Psoas muscle (tissue), 8 donors: ENCODE data around the gene UBE3D. TPM values are rescaled to one million over a fixed set of nuclear protein-coding genes. Genes with fewer than 3 reads are reported as not detected.

Source experiments
- ATAC-seq, 4 donors: fragments of 200-7000 bp; cut with Tn5 transposase; one replicate each; pipeline ENCODE4 v1.9.1; 2020; ENCODE audit warnings: moderate library complexity in 3 of 4, mild to moderate bottlenecking in 2 of 4
- DNase-seq, 2 donors: peaks; one replicate each; pipeline ENCODE4 v3.0.0-alpha.2; 2020
- H3K27ac ChIP-seq: fragments of 200-600 bp; one replicate; pipeline ENCODE4 v1.8.0; 2022
- H3K27me3 ChIP-seq, 3 donors: fragments of 200-600 bp in 1 of 3; one replicate each; pipeline versions ENCODE4 v1.6.1 to v1.8.0; 2013 to 2022; ENCODE audit warnings: low read length in 2 of 3, mild to moderate bottlenecking in 2 of 3, moderate library complexity in 1 of 3; ENCODE audit not compliant: insufficient read depth in 3 of 3
- H3K36me3 ChIP-seq, 2 donors: fragments of 200-600 bp in 1 of 2; one replicate each; pipeline versions ENCODE4 v1.6.1 to v1.8.0; 2013 to 2022; ENCODE audit warnings: low read depth in 1 of 2, mild to moderate bottlenecking in 1 of 2, moderate library complexity in 1 of 2; ENCODE audit not compliant: insufficient read depth in 1 of 2
- H3K4me1 ChIP-seq: fragments of 200-600 bp; one replicate; pipeline ENCODE4 v1.8.0; 2022
- H3K4me3 ChIP-seq: fragments of 200-600 bp; one replicate; pipeline ENCODE4 v1.8.0; 2022; ENCODE audit warnings: mild to moderate bottlenecking
- H3K9me3 ChIP-seq: fragments of 200-600 bp; one replicate; pipeline ENCODE4 v1.8.0; 2022
- CTCF ChIP-seq: fragments of 200-600 bp; IDR thresholded peaks from one replicate; pipeline ENCODE4 v1.8.0; 2022; ENCODE audit warnings: antibody characterized with exemption
- WGBS, 3 donors: extraction: QIAGEN DNeasy Blood & Tissue Kit; methylation state at CpG; one replicate each; pipeline versions ENCODE4 v1.1.6 to v1.1.7; 2013; 5-methylcytosine and 5-hydroxymethylcytosine counted together
- intact Hi-C, 2 donors: fragments of 100-400 bp; cut with DNase I; formaldehyde crosslinking; loops; one replicate each; pipeline versions ENCODE4 v1.11.0 to v1.14.2; 2022
- polyA plus RNA-seq, 3 donors: library from polyadenylated mRNA; stranded (reverse); fragments of 200-250 nt; gene quantifications; one replicate each; pipeline ENCODE4 v1.2.3, GENCODE V29; 2013
- total RNA-seq, 4 donors: library from RNA; stranded (reverse); fragmentation: NEBNext Ultra II Directional in 2 of 4; extraction: Animal tissue kit (Norgen Biotek cat#: 25700) in 2 of 4; gene quantifications; one replicate each; pipeline versions ENCODE4 v1.2.1 to v1.2.4, GENCODE V29; 2021 to 2023
- donor health status: healthy with polysubstance abuse.
- donor health status: DM: no; HTN: no; CAD: no; lungs with moderate emphysema.
- donor health status: Bipolar disorder and iron deficiency.
- donor health status: healthy.
- donor health status: DM: yes; HTN: yes; CAD: no.
- donor health status: DM: no; HTN: no; CAD: no.
- donor health status: DM: no; HTN: no; CAD: no.
- donor health status: DM: yes; HTN: yes; CAD: no.

Gene UBE3D
- total and polyA plus RNA-seq, 7 donors = 1.9 to 3.8 (median 2.2) TPM

GRCh38 chr6:82957171-82957867 lies 108.3 kb downstream of the UBE3D start:
- Histone ChIP-seq H3K9me3 (no peaks in the 10 kb centered on the region), H3K27ac (no peak overlapping the region), H3K4me3 (no peak overlapping the region), H3K36me3 (peaks cover 0 to 15% of the 10 kb centered on the region in 2 donors), H3K27me3 (no peaks in the 10 kb centered on the region), H3K4me1 (no peaks in the 10 kb centered on the region)
- WGBS, 3 donors = 66 to 75% (median 74%) methylated on average over 9 of the region's 9 CpGs
- no peak for TF ChIP-seq CTCF
- ATAC-seq (no peak), DNase-seq (no peak)
- intact Hi-C loops = no loop called here

- DNase-seq = no peak
- intact Hi-C loops = no loop called here
- Histone ChIP-seq H3K27me3 (no peaks in the 10 kb centered on the region), H3K36me3 (peaks cover 0 to 15% of the 10 kb centered on the region in 2 donors), H3K9me3 (no peaks in the 10 kb centered on the region), H3K27ac (no peak overlapping the region), H3K4me1 (no peaks in the 10 kb centered on the region), H3K4me3 (no peak overlapping the region)
- ATAC-seq = no peak
- 88 to 100% (median 93%) methylated on average over 1 of the region's 1 CpG for WGBS, 3 donors
- TF ChIP-seq CTCF = no peak
Measured at GRCh38 chr6:82955841-82956240, 109.8 kb downstream of the UBE3D start.

GRCh38 chr6:82954937-82955577 lies 110.6 kb downstream of the UBE3D start:
- Histone ChIP-seq H3K4me1 (no peaks in the 10 kb centered on the region), H3K36me3 (peaks cover 0 to 15% of the 10 kb centered on the region in 2 donors), H3K27me3 (no peaks in the 10 kb centered on the region), H3K9me3 (no peaks in the 10 kb centered on the region), H3K27ac (no peak overlapping the region), H3K4me3 (no peak overlapping the region)
- DNase-seq (no peak), ATAC-seq (no peak)
- no peak for TF ChIP-seq CTCF
- WGBS, 3 donors = 76 to 85% (median 80%) methylated on average over 4 of the region's 4 CpGs
- intact Hi-C loops = no loop called here

- intact Hi-C loops = no loop called here
- Histone ChIP-seq H3K36me3 (peaks cover 0 to 15% of the 10 kb centered on the region in 2 donors), H3K27ac (no peak overlapping the region), H3K9me3 (no peaks in the 10 kb centered on the region), H3K4me3 (no peak overlapping the region), H3K27me3 (no peaks in the 10 kb centered on the region), H3K4me1 (no peaks in the 10 kb centered on the region)
- 91 to 99% (median 95%) methylated on average over 2 of the region's 2 CpGs for WGBS, 3 donors
- DNase-seq (no peak), ATAC-seq (no peak)
- no peak for TF ChIP-seq CTCF
Measured at GRCh38 chr6:82954356-82954755, 111.3 kb downstream of the UBE3D start.
